IMR-90 (cell line): ENCODE results near the gene SPECC1L. TPM values are rescaled to one million over a fixed set of nuclear protein-coding genes. Genes with fewer than 3 reads are reported as not detected.

Experiments used
- ATAC-seq: fragments of 200-7000 bp; cut with Tn5 transposase; 2 replicates; pipeline ENCODE4 v1.9.1; 2020; ENCODE audit warnings: low read depth, mild to moderate bottlenecking, moderate library complexity
- BruUV-seq: library from RNA; stranded (reverse); fragments of 400-500 nt; replicated peaks from 2 replicates; lab custom pipeline; 2021; lab: Mats Ljungman, UMichigan
- CTCF ChIA-PET: fragments of 300-600 bp; formaldehyde crosslinking; extraction: SDS; loops from one replicate; lab custom pipeline; 2021; ENCODE audit warnings: antibody characterized with exemption; lab: Yijun Ruan, JAX
- POLR2A ChIA-PET: fragments of 300-600 bp; sonication (Branson Sonifier 250); formaldehyde crosslinking; loops from one replicate; lab custom pipeline; 2022; ENCODE audit warnings: antibody characterized with exemption; ENCODE audit not compliant: unreplicated experiment; lab: Charles Lee
- DNase-seq: peaks from one replicate; pipeline ENCODE4 v3.0.0; 2013
- H2AFZ ChIP-seq: replicated peaks from 2 replicates; pipeline ENCODE3; 2013; ENCODE audit warnings: low read length, mild to moderate bottlenecking; ENCODE audit not compliant: poor library complexity
- H2AK5ac ChIP-seq: 2 replicates; pipeline ENCODE4 v1.6.1; 2013; ENCODE audit warnings: low read depth, low read length, inconsistent platforms
- H2AK9ac ChIP-seq: replicated peaks from 2 replicates; pipeline ENCODE3; 2013; ENCODE audit warnings: mild to moderate bottlenecking, low read depth, low read length, moderate library complexity; ENCODE audit not compliant: poor library complexity
- H2BK120ac ChIP-seq: 2 replicates; pipeline ENCODE4 v1.6.1; 2013; ENCODE audit warnings: low read depth, low read length, inconsistent platforms
- H2BK15ac ChIP-seq: 3 replicates; pipeline ENCODE4 v1.6.1; 2013; ENCODE audit warnings: low read depth, low read length, inconsistent platforms
- H2BK20ac ChIP-seq: 2 replicates; pipeline ENCODE4 v1.6.1; 2013; ENCODE audit warnings: low read depth, mild to moderate bottlenecking, inconsistent platforms, low read length, moderate library complexity
- H2BK5ac ChIP-seq: 2 replicates; pipeline ENCODE4 v1.6.1; 2013; ENCODE audit warnings: mild to moderate bottlenecking, low read depth, low read length, inconsistent platforms; ENCODE audit not compliant: poor library complexity, severe bottlenecking
- H3K14ac ChIP-seq: replicated peaks from 2 replicates; pipeline ENCODE4 v1.6.1; 2013; ENCODE audit warnings: low read depth, low read length, inconsistent platforms
- H3K18ac ChIP-seq: 2 replicates; pipeline ENCODE4 v1.6.1; 2013; ENCODE audit warnings: low read depth, low read length, control low read depth
- H3K23ac ChIP-seq: 2 replicates; pipeline ENCODE4 v1.6.1; 2013; ENCODE audit warnings: low read depth, low read length, inconsistent platforms
- H3K27ac ChIP-seq: 2 replicates; pipeline ENCODE4 v1.5.1; 2013; ENCODE audit warnings: mild to moderate bottlenecking, control low read depth, low read length; ENCODE audit not compliant: insufficient read depth
- H3K27me3 ChIP-seq: 2 replicates; pipeline ENCODE4 v1.6.1; 2013; ENCODE audit warnings: low read length; ENCODE audit not compliant: control insufficient read depth, insufficient read depth
- H3K36me3 ChIP-seq: 2 replicates; pipeline ENCODE4 v1.6.1; 2013; ENCODE audit warnings: low read length, mixed read lengths; ENCODE audit not compliant: control insufficient read depth, insufficient read depth
- H3K4ac ChIP-seq: 2 replicates; pipeline ENCODE4 v1.6.1; 2013; ENCODE audit warnings: low read depth, low read length, inconsistent platforms
- H3K4me1 ChIP-seq: 2 replicates; pipeline ENCODE4 v1.6.1; 2013; ENCODE audit warnings: low read length, mixed read lengths; ENCODE audit not compliant: control insufficient read depth, insufficient read depth
- H3K4me2 ChIP-seq: 2 replicates; pipeline ENCODE4 v1.6.1; 2013; ENCODE audit warnings: low read depth, mild to moderate bottlenecking, control low read depth, low read length, moderate library complexity
- H3K4me3 ChIP-seq: 2 replicates; pipeline ENCODE4 v1.5.1; 2013; ENCODE audit warnings: low read depth, mild to moderate bottlenecking, control low read depth, low read length, moderate library complexity; ENCODE audit not compliant: insufficient read depth
- H3K56ac ChIP-seq: 2 replicates; pipeline ENCODE4 v1.6.1; 2013; ENCODE audit warnings: low read length, inconsistent platforms; ENCODE audit not compliant: insufficient read depth; ENCODE audit errors: extremely low read depth
- H3K79me1 ChIP-seq, 2 experiments: 2 replicates each; pipeline ENCODE4 v1.6.1; 2013; ENCODE audit warnings: low read length in 2 of 2, inconsistent platforms in 1 of 2, low read depth in 1 of 2
- H3K9ac ChIP-seq: 2 replicates; pipeline ENCODE4 v1.6.1; 2013; ENCODE audit warnings: low read depth, low read length, control low read depth
- H3K9me1 ChIP-seq: 2 replicates; pipeline ENCODE4 v1.6.1; 2013; ENCODE audit warnings: low read length, inconsistent platforms; ENCODE audit not compliant: insufficient read depth
- H3K9me3 ChIP-seq: 2 replicates; pipeline ENCODE4 v1.6.1; 2013; ENCODE audit warnings: low read length; ENCODE audit not compliant: control insufficient read depth, insufficient read depth
- H4K20me1 ChIP-seq: 2 replicates; pipeline ENCODE4 v1.6.1; 2013; ENCODE audit warnings: low read length, inconsistent platforms; ENCODE audit not compliant: insufficient read depth
- H4K5ac ChIP-seq: 2 replicates; pipeline ENCODE4 v1.6.1; 2013; ENCODE audit warnings: mild to moderate bottlenecking, low read depth, low read length, control low read depth
- H4K8ac ChIP-seq, 2 experiments: 2 replicates each; pipeline ENCODE4 v1.6.1; 2013; ENCODE audit warnings: low read depth in 2 of 2, low read length in 2 of 2, control low read depth in 1 of 2, inconsistent platforms in 1 of 2
- H4K91ac ChIP-seq: 2 replicates; pipeline ENCODE4 v1.6.1; 2013; ENCODE audit warnings: low read depth, low read length, inconsistent platforms; ENCODE audit not compliant: insufficient read depth
- BHLHE40 ChIP-seq: fragments of 150-350 bp; IDR thresholded peaks from 2 replicates; pipeline ENCODE4 v1.6.1; 2016; ENCODE audit warnings: mild to moderate bottlenecking, low read depth, low read length
- NFE2L2 ChIP-seq: fragments of 150-350 bp; IDR thresholded peaks from 2 replicates; pipeline ENCODE4 v1.6.1; 2016; ENCODE audit warnings: low read depth, mild to moderate bottlenecking, low read length
- POLR2A ChIP-seq: IDR thresholded peaks from 2 replicates; pipeline ENCODE4 v1.6.1; 2012; ENCODE audit warnings: mild to moderate bottlenecking, low read depth, low read length
- RAD21 ChIP-seq: IDR thresholded peaks from 2 replicates; pipeline ENCODE4 v1.6.1; 2012; ENCODE audit warnings: low read length, improper control_type of control experiment
- WGBS, 2 experiments: methylation state at CpG; one replicate each; pipeline versions ENCODE4 v1.1.5 to v1.1.7; 2013; ENCODE audit warnings: missing lambda C conversion rate in 2 of 2; ENCODE audit not compliant: insufficient read length in 1 of 2; ENCODE audit errors: extremely low coverage in 2 of 2; 5-methylcytosine and 5-hydroxymethylcytosine counted together
- dilution Hi-C: fragments of 300-500 bp; cut with HindIII; formaldehyde crosslinking; loops from one replicate; pipeline ENCODE4 v1.14.3; 2018; ENCODE audit warnings: low sequenced_read_pairs; ENCODE audit not compliant: unreplicated experiment
- in situ Hi-C: fragments of 300-500 bp; cut with MboI; formaldehyde crosslinking; loops from 3 replicates; pipeline ENCODE4 v1.14.3; 2019; ENCODE audit warnings: low sequenced_read_pairs, inconsistent platforms, mixed read lengths
- intact Hi-C: fragments of 100-400 bp; cut with micrococcal nuclease; formaldehyde crosslinking; loops from 2 replicates; pipeline ENCODE4 v1.10.0; 2022
- polyA plus RNA-seq, 3 experiments: library from polyadenylated mRNA; depleted of rRNA; stranded (reverse); fragments of >200 nt; gene quantifications; 2 replicates each; pipeline ENCODE4 v1.2.3, GENCODE V29; 2012; ENCODE audit warnings: low replicate concordance in 1 of 3
- total RNA-seq: library from RNA; depleted of rRNA; stranded (reverse); fragments of >200 nt; gene quantifications from 2 replicates; pipeline ENCODE4 v1.2.3, GENCODE V29; 2012
- TF ChIP-seq, protein P1 (sequence below): fragments of 150-350 bp; IDR thresholded peaks from 2 replicates; pipeline ENCODE4 v1.6.1; 2016; ENCODE audit warnings: low read depth, mild to moderate bottlenecking, low read length, moderate library complexity, borderline replicate concordance
- TF ChIP-seq, protein P2 (sequence below): conservative IDR thresholded peaks from 2 replicates; pipeline ENCODE4 v1.5.1; 2012; ENCODE audit warnings: mild to moderate bottlenecking, low read depth, low read length, improper control_type of control experiment

The SPECC1L gene
- total and polyA plus RNA-seq, 2 of the 4 experiments (the other 2 are of a cell fraction) = 18.7 to 44.1 TPM

DNA sequence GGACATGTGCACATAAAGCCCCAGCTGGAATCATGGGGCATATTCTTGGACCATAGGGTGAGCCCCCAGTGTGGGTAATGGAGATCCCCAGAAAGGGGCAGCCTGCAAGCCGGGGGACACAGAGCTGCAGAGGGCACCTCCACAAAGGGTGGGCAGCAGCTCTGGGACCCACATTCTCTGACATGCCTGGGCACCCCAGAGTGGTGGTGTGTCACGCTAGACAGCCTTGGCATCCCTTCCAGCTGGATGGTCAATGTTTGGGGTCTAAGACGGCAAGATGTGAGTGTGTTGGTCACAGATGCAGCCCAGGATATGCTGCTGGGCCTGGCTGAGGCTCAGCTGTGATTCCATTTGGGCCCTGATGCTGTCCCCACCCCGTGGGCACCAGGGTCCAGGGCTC lies 166.5 kb downstream of the SPECC1L start:
- H4K20me1 ChIP-seq = no peaks in the 10 kb centered on the region
- TF ChIP-seq NFE2L2 (no peak), BHLHE40 (no peak), POLR2A (no peak), RAD21 (no peak)
- TF ChIP-seq, protein P1, sequence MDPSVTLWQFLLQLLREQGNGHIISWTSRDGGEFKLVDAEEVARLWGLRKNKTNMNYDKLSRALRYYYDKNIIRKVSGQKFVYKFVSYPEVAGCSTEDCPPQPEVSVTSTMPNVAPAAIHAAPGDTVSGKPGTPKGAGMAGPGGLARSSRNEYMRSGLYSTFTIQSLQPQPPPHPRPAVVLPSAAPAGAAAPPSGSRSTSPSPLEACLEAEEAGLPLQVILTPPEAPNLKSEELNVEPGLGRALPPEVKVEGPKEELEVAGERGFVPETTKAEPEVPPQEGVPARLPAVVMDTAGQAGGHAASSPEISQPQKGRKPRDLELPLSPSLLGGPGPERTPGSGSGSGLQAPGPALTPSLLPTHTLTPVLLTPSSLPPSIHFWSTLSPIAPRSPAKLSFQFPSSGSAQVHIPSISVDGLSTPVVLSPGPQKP = no peak
- TF ChIP-seq, protein P2, sequence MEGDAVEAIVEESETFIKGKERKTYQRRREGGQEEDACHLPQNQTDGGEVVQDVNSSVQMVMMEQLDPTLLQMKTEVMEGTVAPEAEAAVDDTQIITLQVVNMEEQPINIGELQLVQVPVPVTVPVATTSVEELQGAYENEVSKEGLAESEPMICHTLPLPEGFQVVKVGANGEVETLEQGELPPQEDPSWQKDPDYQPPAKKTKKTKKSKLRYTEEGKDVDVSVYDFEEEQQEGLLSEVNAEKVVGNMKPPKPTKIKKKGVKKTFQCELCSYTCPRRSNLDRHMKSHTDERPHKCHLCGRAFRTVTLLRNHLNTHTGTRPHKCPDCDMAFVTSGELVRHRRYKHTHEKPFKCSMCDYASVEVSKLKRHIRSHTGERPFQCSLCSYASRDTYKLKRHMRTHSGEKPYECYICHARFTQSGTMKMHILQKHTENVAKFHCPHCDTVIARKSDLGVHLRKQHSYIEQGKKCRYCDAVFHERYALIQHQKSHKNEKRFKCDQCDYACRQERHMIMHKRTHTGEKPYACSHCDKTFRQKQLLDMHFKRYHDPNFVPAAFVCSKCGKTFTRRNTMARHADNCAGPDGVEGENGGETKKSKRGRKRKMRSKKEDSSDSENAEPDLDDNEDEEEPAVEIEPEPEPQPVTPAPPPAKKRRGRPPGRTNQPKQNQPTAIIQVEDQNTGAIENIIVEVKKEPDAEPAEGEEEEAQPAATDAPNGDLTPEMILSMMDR = no peak
- H4K5ac ChIP-seq = no peak overlapping the region
- H2AK9ac ChIP-seq = peak overlapping the region; percentile 7
- 100% methylated on average over 1 of the region's 4 CpGs; no CpG with 5 or more reads in 1 of the 2 experiments for WGBS, 2 experiments
- dilution Hi-C loops (no loop called here), in situ Hi-C loops (no loop called here), intact Hi-C loops (no loop called here)
- no peaks in the 10 kb centered on the region for H3K36me3 ChIP-seq
- no peak overlapping the region for H2AFZ ChIP-seq
- no peak overlapping the region for H3K56ac ChIP-seq
- no peak overlapping the region for H3K4me3 ChIP-seq
- no peak for DNase-seq
- H3K4me2 ChIP-seq = no peak overlapping the region
- no peak overlapping the region for H4K91ac ChIP-seq
- peaks cover 12% of the 10 kb centered on the region for H3K4me1 ChIP-seq
- H3K9me3 ChIP-seq = no peaks in the 10 kb centered on the region
- H3K27ac ChIP-seq = no peak overlapping the region
- no peaks in the 10 kb centered on the region for H3K79me1 ChIP-seq
- no peak overlapping the region for H3K23ac ChIP-seq
- no peak overlapping the region for H3K18ac ChIP-seq
- H2BK20ac ChIP-seq = no peak overlapping the region
- peaks cover 2% of the 10 kb centered on the region for H3K9me1 ChIP-seq
- H2BK120ac ChIP-seq = no peak overlapping the region
- no peak overlapping the region for H3K9ac ChIP-seq
- CTCF ChIA-PET = no interaction called here
- no peak overlapping the region for H4K8ac ChIP-seq
- H3K27me3 ChIP-seq = no peaks in the 10 kb centered on the region
- no peak for ATAC-seq
- no TSS peak for BruUV-seq
- POLR2A ChIA-PET = no interaction called here
- H2BK15ac ChIP-seq = no peak overlapping the region
- H2AK5ac ChIP-seq = no peak overlapping the region
- H3K14ac ChIP-seq = no peak overlapping the region
- no peak overlapping the region for H2BK5ac ChIP-seq
- no peak overlapping the region for H3K4ac ChIP-seq
